HEK293 (cell line): Measurements from ENCODE around the gene PITRM1.
"Not testable (repeated sequence)": the region's sequence is repeated elsewhere in the genome, so short reads cannot be mapped to it uniquely, and the experiment has no call there.

Experiments
- CTCF ChIP-seq: fragments of 450-650 bp; formaldehyde crosslinking; IDR thresholded peaks from 2 replicates; pipeline ENCODE4 v1.5.1; 2016; ENCODE audit warnings: missing biosample characterization, missing genetic modification characterization
- HOXA7 ChIP-seq: sonication (generic); formaldehyde crosslinking; IDR thresholded peaks from 2 replicates; pipeline ENCODE4 v1.8.1; 2022; ENCODE audit warnings: missing genetic modification reagents, borderline replicate concordance
- ZFHX2 ChIP-seq: fragments of 450-650 bp; formaldehyde crosslinking; conservative IDR thresholded peaks from 2 replicates; pipeline ENCODE4 v1.5.1; 2016; ENCODE audit warnings: missing biosample characterization, missing genetic modification characterization
- ZNF274 ChIP-seq, 2 experiments: fragments of 200-500 bp in 1 of 2; fragments of 450-650 bp in 1 of 2; sonication (Bioruptor generic) in 1 of 2; formaldehyde crosslinking in 1 of 2; IDR thresholded peaks; 2 replicates each; pipeline versions ENCODE4 v1.5.1 to v1.6.1; 2014 to 2016; ENCODE audit warnings: borderline replicate concordance in 1 of 2, inconsistent platforms in 1 of 2, low read length in 1 of 2, missing biosample characterization in 1 of 2, missing genetic modification characterization in 1 of 2
- ZNF670 ChIP-seq: fragments of 450-650 bp; formaldehyde crosslinking; IDR thresholded peaks from 2 replicates; pipeline ENCODE4 v1.5.1; 2016; ENCODE audit warnings: missing biosample characterization, missing genetic modification characterization, low read depth
- TF ChIP-seq, protein P1 (sequence below): fragments of 450-650 bp; formaldehyde crosslinking; IDR thresholded peaks from 2 replicates; pipeline ENCODE4 v1.5.1; 2017; ENCODE audit warnings: missing biosample characterization, missing genetic modification characterization
- TF ChIP-seq, protein P2 (sequence below): fragments of 450-650 bp; formaldehyde crosslinking; IDR thresholded peaks from 2 replicates; pipeline ENCODE4 v1.5.1; 2016; ENCODE audit warnings: missing biosample characterization, missing genetic modification characterization

GRCh38 chr10:3221601-3222000, 49.0 kb upstream of the PITRM1 start:
- TF ChIP-seq, protein P1, sequence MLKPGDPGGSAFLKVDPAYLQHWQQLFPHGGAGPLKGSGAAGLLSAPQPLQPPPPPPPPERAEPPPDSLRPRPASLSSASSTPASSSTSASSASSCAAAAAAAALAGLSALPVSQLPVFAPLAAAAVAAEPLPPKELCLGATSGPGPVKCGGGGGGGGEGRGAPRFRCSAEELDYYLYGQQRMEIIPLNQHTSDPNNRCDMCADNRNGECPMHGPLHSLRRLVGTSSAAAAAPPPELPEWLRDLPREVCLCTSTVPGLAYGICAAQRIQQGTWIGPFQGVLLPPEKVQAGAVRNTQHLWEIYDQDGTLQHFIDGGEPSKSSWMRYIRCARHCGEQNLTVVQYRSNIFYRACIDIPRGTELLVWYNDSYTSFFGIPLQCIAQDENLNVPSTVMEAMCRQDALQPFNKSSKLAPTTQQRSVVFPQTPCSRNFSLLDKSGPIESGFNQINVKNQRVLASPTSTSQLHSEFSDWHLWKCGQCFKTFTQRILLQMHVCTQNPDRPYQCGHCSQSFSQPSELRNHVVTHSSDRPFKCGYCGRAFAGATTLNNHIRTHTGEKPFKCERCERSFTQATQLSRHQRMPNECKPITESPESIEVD (tag by site-specific recombination), result not testable (repeated sequence)
- not testable (repeated sequence) for TF ChIP-seq HOXA7 (CRISPR knock-in tag); CTCF (tag by site-specific recombination); ZFHX2 (tag by site-specific recombination); ZNF670; ZNF274 (IDR thresholded peaks at IDR 0.05; ENCODE audit: low read length); ZNF274 (tag by site-specific recombination; IDR thresholded peaks at IDR 0.05; ENCODE audit: borderline replicate concordance)
- TF ChIP-seq, protein P2, sequence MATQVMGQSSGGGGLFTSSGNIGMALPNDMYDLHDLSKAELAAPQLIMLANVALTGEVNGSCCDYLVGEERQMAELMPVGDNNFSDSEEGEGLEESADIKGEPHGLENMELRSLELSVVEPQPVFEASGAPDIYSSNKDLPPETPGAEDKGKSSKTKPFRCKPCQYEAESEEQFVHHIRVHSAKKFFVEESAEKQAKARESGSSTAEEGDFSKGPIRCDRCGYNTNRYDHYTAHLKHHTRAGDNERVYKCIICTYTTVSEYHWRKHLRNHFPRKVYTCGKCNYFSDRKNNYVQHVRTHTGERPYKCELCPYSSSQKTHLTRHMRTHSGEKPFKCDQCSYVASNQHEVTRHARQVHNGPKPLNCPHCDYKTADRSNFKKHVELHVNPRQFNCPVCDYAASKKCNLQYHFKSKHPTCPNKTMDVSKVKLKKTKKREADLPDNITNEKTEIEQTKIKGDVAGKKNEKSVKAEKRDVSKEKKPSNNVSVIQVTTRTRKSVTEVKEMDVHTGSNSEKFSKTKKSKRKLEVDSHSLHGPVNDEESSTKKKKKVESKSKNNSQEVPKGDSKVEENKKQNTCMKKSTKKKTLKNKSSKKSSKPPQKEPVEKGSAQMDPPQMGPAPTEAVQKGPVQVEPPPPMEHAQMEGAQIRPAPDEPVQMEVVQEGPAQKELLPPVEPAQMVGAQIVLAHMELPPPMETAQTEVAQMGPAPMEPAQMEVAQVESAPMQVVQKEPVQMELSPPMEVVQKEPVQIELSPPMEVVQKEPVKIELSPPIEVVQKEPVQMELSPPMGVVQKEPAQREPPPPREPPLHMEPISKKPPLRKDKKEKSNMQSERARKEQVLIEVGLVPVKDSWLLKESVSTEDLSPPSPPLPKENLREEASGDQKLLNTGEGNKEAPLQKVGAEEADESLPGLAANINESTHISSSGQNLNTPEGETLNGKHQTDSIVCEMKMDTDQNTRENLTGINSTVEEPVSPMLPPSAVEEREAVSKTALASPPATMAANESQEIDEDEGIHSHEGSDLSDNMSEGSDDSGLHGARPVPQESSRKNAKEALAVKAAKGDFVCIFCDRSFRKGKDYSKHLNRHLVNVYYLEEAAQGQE, result not testable (repeated sequence)
